H1 (cell line): ENCODE measurements around the gene SNRNP200. TPM values are rescaled to one million over a fixed set of nuclear protein-coding genes. Genes with fewer than 3 reads are reported as not detected.

ENCODE experiments used
- CBX8 ChIP-seq: fragments of 300-800, 300-1000 bp; sonication (generic); IDR thresholded peaks from 2 replicates; pipeline ENCODE4 v1.7.1; 2016; ENCODE audit warnings: low read depth, low read length, borderline replicate concordance
- CHD7 ChIP-seq: fragments of 300-600 bp; sonication (generic); IDR thresholded peaks from 2 replicates; pipeline ENCODE4 v1.7.1; 2012; ENCODE audit warnings: low read length, moderate library complexity, mild to moderate bottlenecking, inconsistent platforms; ENCODE audit not compliant: insufficient replicate concordance
- MAFK ChIP-seq: IDR thresholded peaks from 2 replicates; pipeline ENCODE4 v1.6.1; 2012; ENCODE audit warnings: low read depth, mild to moderate bottlenecking, improper control_type of control experiment, low read length
- NANOG ChIP-seq: IDR thresholded peaks from 2 replicates; pipeline ENCODE4 v1.6.1; 2011; ENCODE audit warnings: low read length, low read depth, mild to moderate bottlenecking, inconsistent platforms; ENCODE audit not compliant: insufficient read depth, poor library complexity, severe bottlenecking
- RFX5 ChIP-seq: IDR thresholded peaks from 2 replicates; pipeline ENCODE4 v1.6.1; 2011; ENCODE audit warnings: low read depth, low read length, improper control_type of control experiment, borderline replicate concordance
- SIN3A ChIP-seq, 2 experiments: IDR thresholded peaks in 1 of 2; conservative IDR thresholded peaks in 1 of 2; 2 replicates each; pipeline ENCODE4 v1.6.1; 2011 to 2012; ENCODE audit warnings: low read length in 2 of 2, improper control_type of control experiment in 1 of 2, low read depth in 1 of 2, mild to moderate bottlenecking in 1 of 2
- TAF1 ChIP-seq: IDR thresholded peaks from 2 replicates; pipeline ENCODE4 v1.6.1; 2011; ENCODE audit warnings: mild to moderate bottlenecking, low read depth, low read length
- TAF7 ChIP-seq: optimal IDR thresholded peaks from 2 replicates; pipeline ENCODE3; 2011; ENCODE audit warnings: low read depth, mild to moderate bottlenecking, inconsistent platforms, low read length, moderate library complexity, borderline replicate concordance
- TBP ChIP-seq: IDR thresholded peaks from 2 replicates; pipeline ENCODE4 v1.6.1; 2011; ENCODE audit warnings: low read depth, low read length, improper control_type of control experiment
- polyA plus RNA-seq, 7 experiments: library from polyadenylated mRNA; depleted of rRNA in 3 of 7; stranded (reverse) in 5 of 7; unstranded in 2 of 7; fragments of >200 nt in 5 of 7; fragments of 200-250 nt in 2 of 7; gene quantifications; 1 replicate in 5 of 7; 2 replicates in 1 of 7; 4 replicates in 1 of 7; pipeline versions ENCODE4 v1.2.1 to v1.2.3, GENCODE V29; 2011 to 2013; ENCODE audit warnings: missing spikeins in 2 of 7, mixed read lengths in 2 of 7
- total RNA-seq: library from RNA; stranded (reverse); fragmentation: NEBNext Ultra II Directional; extraction: Animal tissue kit (Norgen Biotek cat#: 25700); gene quantifications from 2 replicates; pipeline ENCODE4 v1.2.1, GENCODE V29; 2021

The SNRNP200 gene
- total and polyA plus RNA-seq, 2 of the 8 experiments (the other 6 are each of a cell fraction or from before 2014, with no cell fraction given), result 190 to 289 TPM

- TF ChIP-seq CHD7 (no peak), RFX5 (no peak), TAF1 (no peak), MAFK (no peak), TAF7 (no peak), TBP (no peak), CBX8 (no peak), SIN3A (conservative IDR thresholded peaks at IDR 0.05 in 1 of 2, IDR thresholded peaks at IDR 0.05 in 1 of 2; ENCODE audit: low read depth in 1 of 2, low read length in 2 of 2) (no peak), NANOG (no peak)
Measured at GRCh38 chr2:96340493-96341414, 35.4 kb upstream of the SNRNP200 start (continued).
